HepG2 (cell line): ENCODE results near the gene MAN1A1. TPM values are rescaled to one million over a fixed set of nuclear protein-coding genes. Genes with fewer than 3 reads are reported as not detected.

Source experiments
- ADNP ChIP-seq: sonication (generic); formaldehyde crosslinking; IDR thresholded peaks from 2 replicates; pipeline ENCODE4 v1.4.0; 2020; ENCODE audit warnings: missing genetic modification reagents
- ATRX ChIP-seq: sonication (generic); formaldehyde crosslinking; IDR thresholded peaks from 2 replicates; pipeline ENCODE4 v1.4.0; 2020; ENCODE audit warnings: missing genetic modification reagents, borderline replicate concordance
- CENPX ChIP-seq: sonication (generic); formaldehyde crosslinking; IDR thresholded peaks from 2 replicates; pipeline ENCODE4 v1.9.0; 2021; ENCODE audit warnings: mild to moderate bottlenecking, missing genetic modification reagents, moderate library complexity
- CREB1 ChIP-seq, 2 experiments: fragments of 450-650 bp in 1 of 2; IDR thresholded peaks; 2 replicates each; pipeline ENCODE4 v1.6.1; 2016 to 2017; ENCODE audit warnings: control low read depth in 1 of 2, mild to moderate bottlenecking in 1 of 2, missing compliant biosample characterization in 1 of 2, missing genetic modification characterization in 1 of 2
- FOXJ3 ChIP-seq: sonication (generic); formaldehyde crosslinking; IDR thresholded peaks from 2 replicates; pipeline ENCODE4 v1.4.0; 2020; ENCODE audit warnings: missing genetic modification reagents, mild to moderate bottlenecking, borderline replicate concordance
- GLI4 ChIP-seq: sonication (generic); formaldehyde crosslinking; IDR thresholded peaks from 2 replicates; pipeline ENCODE4 v1.5.1; 2020; ENCODE audit warnings: missing genetic modification reagents, mild to moderate bottlenecking, moderate library complexity, borderline replicate concordance
- HOXA5 ChIP-seq: sonication (generic); formaldehyde crosslinking; IDR thresholded peaks from 2 replicates; pipeline ENCODE4 v1.4.0; 2020; ENCODE audit warnings: missing genetic modification reagents
- ISX ChIP-seq: sonication (generic); formaldehyde crosslinking; conservative IDR thresholded peaks from 2 replicates; pipeline ENCODE4 v1.5.0; 2020; ENCODE audit warnings: missing genetic modification reagents
- KDM6A ChIP-seq: IDR thresholded peaks from 2 replicates; pipeline ENCODE4 v1.6.1; 2016; ENCODE audit warnings: low read depth
- KLF6 ChIP-seq: IDR thresholded peaks from 2 replicates; pipeline ENCODE4 v1.8.0; 2016; ENCODE audit warnings: missing biosample characterization, missing genetic modification reagents
- MBD4 ChIP-seq: IDR thresholded peaks from 2 replicates; pipeline ENCODE4 v1.6.1; 2012; ENCODE audit warnings: low read length, inconsistent platforms, borderline replicate concordance
- MTF2 ChIP-seq: sonication (generic); formaldehyde crosslinking; IDR thresholded peaks from 2 replicates; pipeline ENCODE4 v1.5.0; 2020; ENCODE audit warnings: missing genetic modification reagents, borderline replicate concordance
- PTBP1 ChIP-seq: fragments of 200-400 bp; formaldehyde crosslinking; IDR thresholded peaks from 2 replicates; pipeline ENCODE4 v1.6.1; 2018; ENCODE audit warnings: low read length, low read depth; ENCODE audit not compliant: poor library complexity, severe bottlenecking
- ZFP36L1 ChIP-seq: sonication (generic); formaldehyde crosslinking; IDR thresholded peaks from 2 replicates; pipeline ENCODE4 v1.8.0; 2022; ENCODE audit warnings: mild to moderate bottlenecking, missing genetic modification reagents, moderate library complexity
- ZFP82 ChIP-seq: sonication (generic); formaldehyde crosslinking; IDR thresholded peaks from 2 replicates; pipeline ENCODE4 v1.5.1; 2020; ENCODE audit warnings: mild to moderate bottlenecking, missing genetic modification reagents, borderline replicate concordance
- ZNF17 ChIP-seq: sonication (generic); formaldehyde crosslinking; IDR thresholded peaks from 2 replicates; pipeline ENCODE4 v1.5.0; 2020; ENCODE audit warnings: mild to moderate bottlenecking, missing genetic modification reagents
- ZNF225 ChIP-seq: sonication (generic); formaldehyde crosslinking; IDR thresholded peaks from 2 replicates; pipeline ENCODE4 v1.4.0; 2020; ENCODE audit warnings: mild to moderate bottlenecking, missing genetic modification reagents
- ZNF24 ChIP-seq: fragments of 450-650 bp; IDR thresholded peaks from 2 replicates; pipeline ENCODE4 v1.6.1; 2017; ENCODE audit warnings: antibody characterized with exemption, mild to moderate bottlenecking
- ZNF282 ChIP-seq: fragments of 450-650 bp; IDR thresholded peaks from 2 replicates; pipeline ENCODE4 v1.6.1; 2018; ENCODE audit not compliant: partially characterized antibody
- ZNF367 ChIP-seq: sonication (generic); formaldehyde crosslinking; IDR thresholded peaks from 2 replicates; pipeline ENCODE4 v1.4.0; 2020; ENCODE audit warnings: missing genetic modification reagents, borderline replicate concordance
- ZNF720 ChIP-seq: sonication (generic); formaldehyde crosslinking; IDR thresholded peaks from 2 replicates; pipeline ENCODE4 v1.4.0; 2020; ENCODE audit warnings: missing genetic modification reagents
- ZNF747 ChIP-seq: sonication (generic); formaldehyde crosslinking; IDR thresholded peaks from 2 replicates; pipeline ENCODE4 v1.8.1; 2023; ENCODE audit warnings: missing genetic modification reagents, mild to moderate bottlenecking, borderline replicate concordance
- polyA plus RNA-seq, 8 experiments: library from polyadenylated mRNA; depleted of rRNA in 3 of 8; stranded (reverse) in 7 of 8; unstranded in 1 of 8; fragments of >200 nt; fragmentation: Illumina TruSeq in 4 of 8; extraction: Trizol in 4 of 8; gene quantifications; 2 replicates each; pipeline versions ENCODE4 v1.2.1 to v1.2.3, GENCODE V29; 2011 to 2016; ENCODE audit warnings: low read depth in 4 of 8, missing spikeins in 1 of 8, mixed read lengths in 1 of 8; ENCODE audit not compliant: insufficient read depth in 1 of 8
- total RNA-seq, 5 experiments: library from RNA; depleted of rRNA; stranded (reverse); fragments of >200 nt; fragmentation: Illumina TruSeq; extraction: Trizol; gene quantifications; 2 replicates each; pipeline ENCODE4 v1.2.3, GENCODE V29; 2016; ENCODE audit warnings: low read depth in 1 of 5
- TF ChIP-seq, protein P1 (sequence below): sonication (generic); formaldehyde crosslinking; IDR thresholded peaks from 2 replicates; pipeline ENCODE4 v1.8.0; 2023; ENCODE audit warnings: mild to moderate bottlenecking, missing genetic modification reagents
- TF ChIP-seq, protein P2 (sequence below): sonication (generic); formaldehyde crosslinking; conservative IDR thresholded peaks from 2 replicates; pipeline ENCODE4 v1.4.0; 2020; ENCODE audit warnings: missing genetic modification reagents
- TF ChIP-seq, protein P3 (sequence below): sonication (generic); formaldehyde crosslinking; IDR thresholded peaks from 2 replicates; pipeline ENCODE4 v1.8.0; 2022; ENCODE audit warnings: mild to moderate bottlenecking, missing genetic modification reagents, moderate library complexity
- TF ChIP-seq, protein P4 (sequence below): sonication (generic); formaldehyde crosslinking; IDR thresholded peaks from 2 replicates; pipeline ENCODE4 v1.5.1; 2020; ENCODE audit warnings: missing genetic modification reagents, mild to moderate bottlenecking, borderline replicate concordance

MAN1A1 gene
- total and polyA plus RNA-seq, 2 of the 13 experiments (the other 11 are each of a cell fraction or from before 2014, with no cell fraction given), result 156 to 236 TPM

DNA sequence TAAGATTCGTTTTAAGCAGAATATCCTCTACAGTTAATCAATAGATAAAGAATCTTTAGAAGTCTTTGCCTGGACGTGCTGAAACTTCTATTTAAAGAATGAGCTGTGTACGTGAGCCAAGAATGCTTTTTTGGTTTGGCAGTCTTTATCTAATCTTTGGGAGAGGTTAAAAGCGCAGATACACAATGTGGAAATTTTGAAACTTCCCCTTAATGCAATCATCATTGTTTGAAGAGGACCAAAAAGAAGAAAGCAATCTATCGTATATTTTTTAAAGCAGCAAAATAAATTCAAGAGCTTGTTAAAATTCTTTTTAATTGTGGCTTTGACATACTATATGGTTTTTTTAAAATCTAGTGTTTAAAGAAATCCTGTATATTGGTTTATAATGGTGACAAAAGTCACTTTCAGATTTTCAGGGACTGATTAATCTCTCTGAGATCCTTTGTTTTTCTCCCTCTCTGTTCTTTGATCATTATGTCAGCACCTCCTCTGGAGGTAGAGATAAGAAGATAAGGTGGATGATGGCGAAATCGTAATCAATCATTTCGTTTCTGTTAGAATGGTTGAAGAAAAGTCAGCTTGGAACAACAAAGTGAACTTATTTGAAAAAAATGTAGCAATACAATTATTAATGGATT is 179.0 kb downstream of the MAN1A1 start (continued):
- TF ChIP-seq, protein P1, sequence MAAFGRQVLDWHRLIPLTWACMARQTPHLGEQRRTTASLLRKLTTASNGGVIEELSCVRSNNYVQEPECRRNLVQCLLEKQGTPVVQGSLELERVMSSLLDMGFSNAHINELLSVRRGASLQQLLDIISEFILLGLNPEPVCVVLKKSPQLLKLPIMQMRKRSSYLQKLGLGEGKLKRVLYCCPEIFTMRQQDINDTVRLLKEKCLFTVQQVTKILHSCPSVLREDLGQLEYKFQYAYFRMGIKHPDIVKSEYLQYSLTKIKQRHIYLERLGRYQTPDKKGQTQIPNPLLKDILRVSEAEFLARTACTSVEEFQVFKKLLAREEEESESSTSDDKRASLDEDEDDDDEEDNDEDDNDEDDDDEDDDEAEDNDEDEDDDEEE (CRISPR knock-in tag), result no peak
- TF ChIP-seq KLF6 (CRISPR knock-in tag) (peak; percentile 36; the same call in 1 of the 2 replicates), ZNF367 (CRISPR knock-in tag) (no peak), MBD4 (peak; percentile 93), ZNF24 (no peak), ZNF720 (no peak), ZNF747 (CRISPR knock-in tag) (peak; percentile 48; the same call in 1 of the 2 replicates), HOXA5 (peak; percentile 100), ZFP82 (CRISPR knock-in tag) (no peak), ZNF225 (CRISPR knock-in tag) (no peak), ZFP36L1 (CRISPR knock-in tag) (no peak), ATRX (no peak), ZNF17 (CRISPR knock-in tag) (no peak), FOXJ3 (peak; percentile 93), PTBP1 (no peak), ISX (CRISPR knock-in tag) (no peak), GLI4 (CRISPR knock-in tag) (no peak), ZNF282 (no peak), KDM6A (peak; percentile 42), CENPX (CRISPR knock-in tag) (no peak), CREB1 (IDR thresholded peaks at IDR 0.05) (no peak), CREB1 (CRISPR knock-in tag; IDR thresholded peaks at IDR 0.05) (peak; percentile 64), MTF2 (CRISPR knock-in tag) (no peak), ADNP (CRISPR knock-in tag) (no peak)
- TF ChIP-seq, protein P2, sequence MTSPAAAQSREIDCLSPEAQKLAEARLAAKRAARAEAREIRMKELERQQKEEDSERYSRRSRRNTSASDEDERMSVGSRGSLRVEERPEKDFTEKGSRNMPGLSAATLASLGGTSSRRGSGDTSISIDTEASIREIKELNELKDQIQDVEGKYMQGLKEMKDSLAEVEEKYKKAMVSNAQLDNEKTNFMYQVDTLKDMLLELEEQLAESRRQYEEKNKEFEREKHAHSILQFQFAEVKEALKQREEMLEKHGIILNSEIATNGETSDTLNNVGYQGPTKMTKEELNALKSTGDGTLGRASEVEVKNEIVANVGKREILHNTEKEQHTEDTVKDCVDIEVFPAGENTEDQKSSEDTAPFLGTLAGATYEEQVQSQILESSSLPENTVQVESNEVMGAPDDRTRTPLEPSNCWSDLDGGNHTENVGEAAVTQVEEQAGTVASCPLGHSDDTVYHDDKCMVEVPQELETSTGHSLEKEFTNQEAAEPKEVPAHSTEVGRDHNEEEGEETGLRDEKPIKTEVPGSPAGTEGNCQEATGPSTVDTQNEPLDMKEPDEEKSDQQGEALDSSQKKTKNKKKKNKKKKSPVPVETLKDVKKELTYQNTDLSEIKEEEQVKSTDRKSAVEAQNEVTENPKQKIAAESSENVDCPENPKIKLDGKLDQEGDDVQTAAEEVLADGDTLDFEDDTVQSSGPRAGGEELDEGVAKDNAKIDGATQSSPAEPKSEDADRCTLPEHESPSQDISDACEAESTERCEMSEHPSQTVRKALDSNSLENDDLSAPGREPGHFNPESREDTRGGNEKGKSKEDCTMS (CRISPR knock-in tag), result no peak
- TF ChIP-seq, protein P3, sequence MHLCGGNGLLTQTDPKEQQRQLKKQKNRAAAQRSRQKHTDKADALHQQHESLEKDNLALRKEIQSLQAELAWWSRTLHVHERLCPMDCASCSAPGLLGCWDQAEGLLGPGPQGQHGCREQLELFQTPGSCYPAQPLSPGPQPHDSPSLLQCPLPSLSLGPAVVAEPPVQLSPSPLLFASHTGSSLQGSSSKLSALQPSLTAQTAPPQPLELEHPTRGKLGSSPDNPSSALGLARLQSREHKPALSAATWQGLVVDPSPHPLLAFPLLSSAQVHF (CRISPR knock-in tag), result no peak
- TF ChIP-seq, protein P4, sequence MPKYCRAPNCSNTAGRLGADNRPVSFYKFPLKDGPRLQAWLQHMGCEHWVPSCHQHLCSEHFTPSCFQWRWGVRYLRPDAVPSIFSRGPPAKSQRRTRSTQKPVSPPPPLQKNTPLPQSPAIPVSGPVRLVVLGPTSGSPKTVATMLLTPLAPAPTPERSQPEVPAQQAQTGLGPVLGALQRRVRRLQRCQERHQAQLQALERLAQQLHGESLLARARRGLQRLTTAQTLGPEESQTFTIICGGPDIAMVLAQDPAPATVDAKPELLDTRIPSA, result no peak
